WTC11 (cell line): ENCODE data around the gene RING1. TPM values are rescaled to one million over a fixed set of nuclear protein-coding genes. Genes with fewer than 3 reads are reported as not detected.
A peak's percentile ranks its signal among the peaks of the same experiment; 100 is the strongest.

Experiments used
- ATAC-seq: fragments of 200-7000 bp; cut with Tn5 transposase; 2 replicates; pipeline ENCODE4 v1.10.0; 2021; ENCODE audit warnings: mild to moderate bottlenecking, moderate library complexity
- CTCF ChIA-PET: fragments of 300-600 bp; sonication (Branson Sonifier 250); formaldehyde crosslinking; loops from one replicate; lab custom pipeline; 2021; ENCODE audit warnings: antibody characterized with exemption; lab: Charles Lee
- POLR2A ChIA-PET: fragments of 350-600 bp; sonication (Branson Sonifier 250); formaldehyde crosslinking; loops from one replicate; lab custom pipeline; 2021; ENCODE audit warnings: antibody characterized with exemption; lab: Charles Lee
- DNase-seq: peaks from one replicate; pipeline ENCODE4 v3.0.0; 2021; ENCODE audit warnings: low spot score
- H3K27ac Mint-ChIP-seq: 2 replicates; pipeline ENCODE4 v1.8.0; 2021; ENCODE audit warnings: mixed read lengths
- H3K27me3 Mint-ChIP-seq: 2 replicates; pipeline ENCODE4 v1.8.0; 2021; ENCODE audit warnings: low read depth, mild to moderate bottlenecking, moderate library complexity, mixed read lengths
- H3K36me3 Mint-ChIP-seq: 2 replicates; pipeline ENCODE4 v1.8.0; 2021; ENCODE audit warnings: mixed read lengths
- H3K4me1 Mint-ChIP-seq: 2 replicates; pipeline ENCODE4 v1.8.0; 2022; ENCODE audit warnings: mixed read lengths
- H3K4me3 Mint-ChIP-seq: 2 replicates; pipeline ENCODE4 v1.8.0; 2021; ENCODE audit warnings: mild to moderate bottlenecking, moderate library complexity, mixed read lengths
- H3K9me3 Mint-ChIP-seq: 2 replicates; pipeline ENCODE4 v1.8.0; 2021; ENCODE audit warnings: mixed read lengths
- CBFB ChIP-seq: sonication (generic); formaldehyde crosslinking; IDR thresholded peaks from 2 replicates; pipeline ENCODE4 v1.8.1; 2022; ENCODE audit warnings: mild to moderate bottlenecking, low read depth, missing genetic modification reagents
- ERG ChIP-seq: fragments of 250-450 bp; sonication (Bioruptor Pico); IDR thresholded peaks from 2 replicates; pipeline ENCODE4 v1.8.0; 2021; ENCODE audit warnings: mild to moderate bottlenecking
- FOXK1 ChIP-seq: sonication (generic); formaldehyde crosslinking; IDR thresholded peaks from 2 replicates; pipeline ENCODE4 v1.8.0; 2022; ENCODE audit warnings: mild to moderate bottlenecking, moderate library complexity, missing genetic modification reagents
- IRF1 ChIP-seq: sonication (generic); formaldehyde crosslinking; IDR thresholded peaks from 2 replicates; pipeline ENCODE4 v1.8.0; 2023; ENCODE audit warnings: missing genetic modification reagents
- KAT7 ChIP-seq: sonication (generic); formaldehyde crosslinking; IDR thresholded peaks from 2 replicates; pipeline ENCODE4 v1.8.1; 2023; ENCODE audit warnings: missing genetic modification reagents, mild to moderate bottlenecking, borderline replicate concordance
- MXD4 ChIP-seq: fragments of 250-450 bp; sonication (Bioruptor Pico); IDR thresholded peaks from 2 replicates; pipeline ENCODE4 v1.8.0; 2021; ENCODE audit warnings: mild to moderate bottlenecking, moderate library complexity, borderline replicate concordance
- MYBL2 ChIP-seq: sonication (generic); formaldehyde crosslinking; IDR thresholded peaks from 2 replicates; pipeline ENCODE4 v1.8.1; 2023; ENCODE audit warnings: mild to moderate bottlenecking, moderate library complexity, missing genetic modification reagents
- NR2C2 ChIP-seq: sonication (generic); formaldehyde crosslinking; IDR thresholded peaks from 2 replicates; pipeline ENCODE4 v1.8.0; 2022; ENCODE audit warnings: mild to moderate bottlenecking, missing genetic modification reagents
- PRDM15 ChIP-seq: sonication (generic); formaldehyde crosslinking; IDR thresholded peaks from 2 replicates; pipeline ENCODE4 v1.8.0; 2022; ENCODE audit warnings: missing genetic modification reagents
- SP1 ChIP-seq: sonication (generic); formaldehyde crosslinking; conservative IDR thresholded peaks from 2 replicates; pipeline ENCODE4 v1.8.1; 2022; ENCODE audit warnings: missing genetic modification reagents
- TCF7 ChIP-seq: sonication (generic); formaldehyde crosslinking; IDR thresholded peaks from 2 replicates; pipeline ENCODE4 v1.8.0; 2022; ENCODE audit warnings: mild to moderate bottlenecking, low read depth, missing genetic modification reagents, moderate library complexity
- USF1 ChIP-seq: sonication (generic); formaldehyde crosslinking; IDR thresholded peaks from 2 replicates; pipeline ENCODE4 v1.8.0; 2022; ENCODE audit warnings: mild to moderate bottlenecking, missing genetic modification reagents
- ZNF416 ChIP-seq: fragments of 250-450 bp; sonication (Bioruptor Pico); IDR thresholded peaks from 2 replicates; pipeline ENCODE4 v1.9.0; 2021; ENCODE audit warnings: mild to moderate bottlenecking, inconsistent platforms
- total RNA-seq: library from RNA; stranded (reverse); gene quantifications from 3 replicates; pipeline ENCODE4 v1.2.3, GENCODE V29; 2021
- TF ChIP-seq, protein P1 (sequence below): sonication (generic); formaldehyde crosslinking; IDR thresholded peaks from 2 replicates; pipeline ENCODE4 v1.8.1; 2023; ENCODE audit warnings: mild to moderate bottlenecking, missing genetic modification reagents
- TF ChIP-seq, protein P2 (sequence below): sonication (generic); formaldehyde crosslinking; IDR thresholded peaks from 2 replicates; pipeline ENCODE4 v1.8.0; 2023; ENCODE audit warnings: mild to moderate bottlenecking, missing genetic modification reagents
- TF ChIP-seq, protein P3 (sequence below): fragments of 250-450 bp; sonication (Bioruptor Pico); IDR thresholded peaks from 2 replicates; pipeline ENCODE4 v1.9.0; 2021; ENCODE audit warnings: mild to moderate bottlenecking, borderline replicate concordance

Gene RING1
- total RNA-seq, 1 experiment from 2014 or later: 26.6 TPM

- TF ChIP-seq, protein P1, sequence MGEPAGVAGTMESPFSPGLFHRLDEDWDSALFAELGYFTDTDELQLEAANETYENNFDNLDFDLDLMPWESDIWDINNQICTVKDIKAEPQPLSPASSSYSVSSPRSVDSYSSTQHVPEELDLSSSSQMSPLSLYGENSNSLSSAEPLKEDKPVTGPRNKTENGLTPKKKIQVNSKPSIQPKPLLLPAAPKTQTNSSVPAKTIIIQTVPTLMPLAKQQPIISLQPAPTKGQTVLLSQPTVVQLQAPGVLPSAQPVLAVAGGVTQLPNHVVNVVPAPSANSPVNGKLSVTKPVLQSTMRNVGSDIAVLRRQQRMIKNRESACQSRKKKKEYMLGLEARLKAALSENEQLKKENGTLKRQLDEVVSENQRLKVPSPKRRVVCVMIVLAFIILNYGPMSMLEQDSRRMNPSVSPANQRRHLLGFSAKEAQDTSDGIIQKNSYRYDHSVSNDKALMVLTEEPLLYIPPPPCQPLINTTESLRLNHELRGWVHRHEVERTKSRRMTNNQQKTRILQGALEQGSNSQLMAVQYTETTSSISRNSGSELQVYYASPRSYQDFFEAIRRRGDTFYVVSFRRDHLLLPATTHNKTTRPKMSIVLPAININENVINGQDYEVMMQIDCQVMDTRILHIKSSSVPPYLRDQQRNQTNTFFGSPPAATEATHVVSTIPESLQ: no peak
- TF ChIP-seq SP1 (CRISPR knock-in tag) (no peak), MYBL2 (CRISPR knock-in tag) (no peak)
These were observed 4.7 kb upstream of the RING1 start (continued) for GRCh38 chr6:33203443-33204164.

DNA sequence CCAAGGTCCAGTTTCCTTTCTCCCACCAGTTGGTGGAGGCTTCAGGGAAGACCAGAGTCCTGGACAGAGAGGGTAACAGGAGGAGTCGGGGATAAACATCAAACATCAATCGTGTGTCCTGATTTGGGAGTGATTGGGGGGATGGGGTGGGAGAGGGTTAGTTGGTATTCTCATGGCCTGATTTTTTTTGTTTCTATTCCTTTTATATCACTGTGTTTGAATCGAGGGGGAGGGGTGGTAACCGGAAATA lies 4.2 kb upstream of the RING1 start:
- POLR2A ChIA-PET: interaction anchor here (1.0 to 2.0 kb wide), 2 partner anchors 39 to 232 kb away, joined by 4 to 8 read pairs; no protein-coding TSS in a partner anchor
- TF ChIP-seq IRF1 (CRISPR knock-in tag) (no peak), NR2C2 (CRISPR knock-in tag) (no peak), USF1 (CRISPR knock-in tag) (no peak), TCF7 (CRISPR knock-in tag) (no peak), FOXK1 (no peak), PRDM15 (CRISPR knock-in tag) (no peak), ZNF416 (CRISPR knock-in tag) (no peak), KAT7 (CRISPR knock-in tag) (no peak), MXD4 (no peak), ERG (no peak), CBFB (CRISPR knock-in tag) (no peak)
- TF ChIP-seq, protein P2, sequence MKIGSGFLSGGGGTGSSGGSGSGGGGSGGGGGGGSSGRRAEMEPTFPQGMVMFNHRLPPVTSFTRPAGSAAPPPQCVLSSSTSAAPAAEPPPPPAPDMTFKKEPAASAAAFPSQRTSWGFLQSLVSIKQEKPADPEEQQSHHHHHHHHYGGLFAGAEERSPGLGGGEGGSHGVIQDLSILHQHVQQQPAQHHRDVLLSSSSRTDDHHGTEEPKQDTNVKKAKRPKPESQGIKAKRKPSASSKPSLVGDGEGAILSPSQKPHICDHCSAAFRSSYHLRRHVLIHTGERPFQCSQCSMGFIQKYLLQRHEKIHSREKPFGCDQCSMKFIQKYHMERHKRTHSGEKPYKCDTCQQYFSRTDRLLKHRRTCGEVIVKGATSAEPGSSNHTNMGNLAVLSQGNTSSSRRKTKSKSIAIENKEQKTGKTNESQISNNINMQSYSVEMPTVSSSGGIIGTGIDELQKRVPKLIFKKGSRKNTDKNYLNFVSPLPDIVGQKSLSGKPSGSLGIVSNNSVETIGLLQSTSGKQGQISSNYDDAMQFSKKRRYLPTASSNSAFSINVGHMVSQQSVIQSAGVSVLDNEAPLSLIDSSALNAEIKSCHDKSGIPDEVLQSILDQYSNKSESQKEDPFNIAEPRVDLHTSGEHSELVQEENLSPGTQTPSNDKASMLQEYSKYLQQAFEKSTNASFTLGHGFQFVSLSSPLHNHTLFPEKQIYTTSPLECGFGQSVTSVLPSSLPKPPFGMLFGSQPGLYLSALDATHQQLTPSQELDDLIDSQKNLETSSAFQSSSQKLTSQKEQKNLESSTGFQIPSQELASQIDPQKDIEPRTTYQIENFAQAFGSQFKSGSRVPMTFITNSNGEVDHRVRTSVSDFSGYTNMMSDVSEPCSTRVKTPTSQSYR: no peak
- TF ChIP-seq, protein P3, sequence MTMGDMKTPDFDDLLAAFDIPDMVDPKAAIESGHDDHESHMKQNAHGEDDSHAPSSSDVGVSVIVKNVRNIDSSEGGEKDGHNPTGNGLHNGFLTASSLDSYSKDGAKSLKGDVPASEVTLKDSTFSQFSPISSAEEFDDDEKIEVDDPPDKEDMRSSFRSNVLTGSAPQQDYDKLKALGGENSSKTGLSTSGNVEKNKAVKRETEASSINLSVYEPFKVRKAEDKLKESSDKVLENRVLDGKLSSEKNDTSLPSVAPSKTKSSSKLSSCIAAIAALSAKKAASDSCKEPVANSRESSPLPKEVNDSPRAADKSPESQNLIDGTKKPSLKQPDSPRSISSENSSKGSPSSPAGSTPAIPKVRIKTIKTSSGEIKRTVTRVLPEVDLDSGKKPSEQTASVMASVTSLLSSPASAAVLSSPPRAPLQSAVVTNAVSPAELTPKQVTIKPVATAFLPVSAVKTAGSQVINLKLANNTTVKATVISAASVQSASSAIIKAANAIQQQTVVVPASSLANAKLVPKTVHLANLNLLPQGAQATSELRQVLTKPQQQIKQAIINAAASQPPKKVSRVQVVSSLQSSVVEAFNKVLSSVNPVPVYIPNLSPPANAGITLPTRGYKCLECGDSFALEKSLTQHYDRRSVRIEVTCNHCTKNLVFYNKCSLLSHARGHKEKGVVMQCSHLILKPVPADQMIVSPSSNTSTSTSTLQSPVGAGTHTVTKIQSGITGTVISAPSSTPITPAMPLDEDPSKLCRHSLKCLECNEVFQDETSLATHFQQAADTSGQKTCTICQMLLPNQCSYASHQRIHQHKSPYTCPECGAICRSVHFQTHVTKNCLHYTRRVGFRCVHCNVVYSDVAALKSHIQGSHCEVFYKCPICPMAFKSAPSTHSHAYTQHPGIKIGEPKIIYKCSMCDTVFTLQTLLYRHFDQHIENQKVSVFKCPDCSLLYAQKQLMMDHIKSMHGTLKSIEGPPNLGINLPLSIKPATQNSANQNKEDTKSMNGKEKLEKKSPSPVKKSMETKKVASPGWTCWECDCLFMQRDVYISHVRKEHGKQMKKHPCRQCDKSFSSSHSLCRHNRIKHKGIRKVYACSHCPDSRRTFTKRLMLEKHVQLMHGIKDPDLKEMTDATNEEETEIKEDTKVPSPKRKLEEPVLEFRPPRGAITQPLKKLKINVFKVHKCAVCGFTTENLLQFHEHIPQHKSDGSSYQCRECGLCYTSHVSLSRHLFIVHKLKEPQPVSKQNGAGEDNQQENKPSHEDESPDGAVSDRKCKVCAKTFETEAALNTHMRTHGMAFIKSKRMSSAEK (CRISPR knock-in tag): no peak
- Mint-ChIP-seq H3K27me3 (peaks cover 28% of the 10 kb centered on the region), H3K36me3 (peaks cover 27% of the 10 kb centered on the region), H3K9me3 (no peaks in the 10 kb centered on the region), H3K27ac (no peak overlapping the region; the same call in 1 of the 2 replicates), H3K4me1 (peaks cover 51% of the 10 kb centered on the region), H3K4me3 (peak overlapping the region; percentile 51)
- DNase-seq: no peak
- CTCF ChIA-PET: interaction anchor here (0.6 to 2.4 kb wide), 5 partner anchors 9 to 83 kb away, joined by 3 to 31 read pairs (median 5); no protein-coding TSS in a partner anchor
- no peak for ATAC-seq
